Uterus (tissue), 4 donors: ENCODE results near the gene HOXC13. TPM values are rescaled to one million over a fixed set of nuclear protein-coding genes. Genes with fewer than 3 reads are reported as not detected.

Experiments
- DNase-seq, 2 donors: peaks; one replicate each; pipeline ENCODE4 v3.0.0-alpha.2; 2019 to 2020
- H3K27ac ChIP-seq, 2 donors: fragments of 200-600 bp; sonication (generic); 1 replicate in 1 of 2; 2 replicates in 1 of 2; pipeline ENCODE4 v1.5.1; 2016 to 2018
- H3K27me3 ChIP-seq, 2 donors: fragments of 200-600 bp; sonication (generic); one replicate each; pipeline ENCODE4 v1.5.1; 2018 to 2019; ENCODE audit warnings: control low read depth in 1 of 2
- H3K36me3 ChIP-seq, 2 donors: fragments of 200-600 bp; sonication (generic); one replicate each; pipeline ENCODE4 v1.5.1; 2019; ENCODE audit warnings: control low read depth in 1 of 2
- H3K4me1 ChIP-seq, 2 donors: fragments of 200-600 bp; sonication (generic); one replicate each; pipeline ENCODE4 v1.5.1; 2018 to 2019; ENCODE audit warnings: control low read depth in 1 of 2
- H3K4me3 ChIP-seq, 2 donors: fragments of 200-600 bp; sonication (generic); 1 replicate in 1 of 2; 2 replicates in 1 of 2; pipeline ENCODE4 v1.5.1; 2018 to 2019; ENCODE audit warnings: mild to moderate bottlenecking in 1 of 2
- H3K9me3 ChIP-seq, 2 donors: fragments of 200-600 bp; sonication (generic); one replicate each; pipeline ENCODE4 v1.5.1; 2019; ENCODE audit warnings: control low read depth in 1 of 2
- CTCF ChIP-seq, 4 experiments: fragments of 200-600 bp in 2 of 4; fragments of 450-650 bp in 2 of 4; sonication (generic) in 2 of 4; IDR thresholded peaks; one replicate each; pipeline ENCODE4 v1.5.1; 2016 to 2019; ENCODE audit warnings: antibody characterized with exemption in 4 of 4, mild to moderate bottlenecking in 2 of 4, moderate library complexity in 1 of 4
- POLR2A ChIP-seq, 2 donors: fragments of 450-650 bp; IDR thresholded peaks; one replicate each; pipeline ENCODE4 v1.6.1; 2016; ENCODE audit warnings: antibody characterized with exemption in 2 of 2, mild to moderate bottlenecking in 1 of 2, moderate library complexity in 1 of 2
- intact Hi-C: fragments of 100-400 bp; cut with DNase I; formaldehyde crosslinking; loops from one replicate; pipeline ENCODE4 v1.15.1; 2023; ENCODE audit warnings: low total_unique reads
- total RNA-seq, 4 donors: library from RNA; depleted of rRNA in 3 of 4; stranded (reverse); fragments of >200 nt in 3 of 4; gene quantifications; one replicate each; pipeline versions ENCODE4 v1.1.0 to v1.2.4, GENCODE V29; 2014 to 2023
- donor health status: DM: yes; HTN: yes; CAD: no.

Gene HOXC13
- total RNA-seq, 4 donors from 2014 or later = not detected

GRCh38 chr12:53935383-53936341 lies 3.0 kb upstream of the HOXC13 start:
- H3K36me3 ChIP-seq = no peaks in the 10 kb centered on the region
- H3K27me3 ChIP-seq = peaks cover 35 to 87% of the 10 kb centered on the region in 2 donors
- intact Hi-C loops = no loop called here
- H3K4me3 ChIP-seq = no peak overlapping the region
- H3K9me3 ChIP-seq = no peaks in the 10 kb centered on the region
- H3K4me1 ChIP-seq = no peaks in the 10 kb centered on the region
- TF ChIP-seq CTCF (IDR thresholded peaks at IDR 0.05) (no peak), POLR2A (IDR thresholded peaks at IDR 0.05) (no peak)
- DNase-seq = no peak
- H3K27ac ChIP-seq = no peak overlapping the region

GRCh38 chr12:53937099-53937498 lies 1.5 kb upstream of the HOXC13 start:
- TF ChIP-seq CTCF (IDR thresholded peaks at IDR 0.05) (no peak), POLR2A (IDR thresholded peaks at IDR 0.05) (no peak)
- Histone ChIP-seq H3K27me3 (peaks cover 35 to 84% of the 10 kb centered on the region in 2 donors), H3K36me3 (no peaks in the 10 kb centered on the region), H3K27ac (no peak overlapping the region), H3K4me3 (no peak overlapping the region), H3K4me1 (no peaks in the 10 kb centered on the region), H3K9me3 (no peaks in the 10 kb centered on the region)
- intact Hi-C loops = no loop called here
- no peak for DNase-seq

- Histone ChIP-seq H3K36me3 (no peaks in the 10 kb centered on the region), H3K4me1 (no peaks in the 10 kb centered on the region), H3K27me3 (peaks cover 35 to 84% of the 10 kb centered on the region in 2 donors), H3K9me3 (no peaks in the 10 kb centered on the region), H3K4me3 (no peak overlapping the region), H3K27ac (no peak overlapping the region)
- intact Hi-C loops = no loop called here
- TF ChIP-seq CTCF (IDR thresholded peaks at IDR 0.05) (no peak), POLR2A (IDR thresholded peaks at IDR 0.05) (no peak)
- no peak for DNase-seq
Measured at GRCh38 chr12:53937596-53938325, 870 bp upstream of the HOXC13 start.

- DNase-seq = no peak
- intact Hi-C loops = no loop called here
- TF ChIP-seq POLR2A (IDR thresholded peaks at IDR 0.05) = no peak
- TF ChIP-seq CTCF (IDR thresholded peaks at IDR 0.05) = no peak
- H3K4me1 ChIP-seq = no peaks in the 10 kb centered on the region
- no peaks in the 10 kb centered on the region for H3K36me3 ChIP-seq
- peaks cover 35 to 86% of the 10 kb centered on the region in 2 donors for H3K27me3 ChIP-seq
- H3K27ac ChIP-seq = no peak overlapping the region
- no peak overlapping the region for H3K4me3 ChIP-seq
- H3K9me3 ChIP-seq = no peaks in the 10 kb centered on the region
Measured at GRCh38 chr12:53939141-53940108, 794 bp downstream of the HOXC13 start.
